ENCODE results near the gene CACNA1D. TPM values are rescaled to one million over a fixed set of nuclear protein-coding genes. Genes with fewer than 3 reads are reported as not detected.
A peak's percentile ranks its signal among the peaks of the same experiment; 100 is the strongest.

CACNA1D gene
- total and polyA plus RNA-seq, 2 donors from 2014 or later: 3.7 to 35.7 TPM

DNA sequence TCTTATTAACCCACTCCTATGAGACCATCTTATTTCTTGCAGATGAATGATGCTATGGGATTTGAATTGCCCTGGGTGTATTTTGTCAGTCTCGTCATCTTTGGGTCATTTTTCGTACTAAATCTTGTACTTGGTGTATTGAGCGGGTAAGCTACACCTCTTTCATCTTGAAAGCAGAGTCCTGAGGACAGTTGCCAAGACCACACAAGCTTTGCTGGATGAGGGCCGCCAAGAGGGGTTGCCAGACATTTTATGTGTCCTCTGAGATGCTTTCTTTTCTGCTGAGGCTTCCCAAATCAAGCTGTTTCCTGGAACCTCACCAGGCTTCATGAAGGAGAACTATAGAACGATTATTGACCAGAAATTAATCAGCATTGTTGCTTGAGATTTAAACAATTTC is 178.6 kb downstream of the CACNA1D start:
- no peaks in the 10 kb centered on the region for H3K36me3 ChIP-seq (ENCODE audit: control insufficient read depth in 2 of 3, insufficient read depth in 3 of 3, low read length in 3 of 3)
- no peak overlapping the region for H3K27ac ChIP-seq (ENCODE audit: low read depth in 2 of 2, low read length in 2 of 2)
- FAIRE-seq (no peak), DNase-seq (peak in 2 of 5 donors; percentile 41 to 67)
- intact Hi-C loops (cut with DNase I): no loop called here
- peaks cover 0 to 4% (median 2%) of the 10 kb centered on the region in 3 donors for H3K4me1 ChIP-seq (ENCODE audit: control insufficient read depth in 2 of 3, insufficient read depth in 2 of 3, low read depth in 1 of 3, low read length in 3 of 3)
- TF ChIP-seq, protein P1, sequence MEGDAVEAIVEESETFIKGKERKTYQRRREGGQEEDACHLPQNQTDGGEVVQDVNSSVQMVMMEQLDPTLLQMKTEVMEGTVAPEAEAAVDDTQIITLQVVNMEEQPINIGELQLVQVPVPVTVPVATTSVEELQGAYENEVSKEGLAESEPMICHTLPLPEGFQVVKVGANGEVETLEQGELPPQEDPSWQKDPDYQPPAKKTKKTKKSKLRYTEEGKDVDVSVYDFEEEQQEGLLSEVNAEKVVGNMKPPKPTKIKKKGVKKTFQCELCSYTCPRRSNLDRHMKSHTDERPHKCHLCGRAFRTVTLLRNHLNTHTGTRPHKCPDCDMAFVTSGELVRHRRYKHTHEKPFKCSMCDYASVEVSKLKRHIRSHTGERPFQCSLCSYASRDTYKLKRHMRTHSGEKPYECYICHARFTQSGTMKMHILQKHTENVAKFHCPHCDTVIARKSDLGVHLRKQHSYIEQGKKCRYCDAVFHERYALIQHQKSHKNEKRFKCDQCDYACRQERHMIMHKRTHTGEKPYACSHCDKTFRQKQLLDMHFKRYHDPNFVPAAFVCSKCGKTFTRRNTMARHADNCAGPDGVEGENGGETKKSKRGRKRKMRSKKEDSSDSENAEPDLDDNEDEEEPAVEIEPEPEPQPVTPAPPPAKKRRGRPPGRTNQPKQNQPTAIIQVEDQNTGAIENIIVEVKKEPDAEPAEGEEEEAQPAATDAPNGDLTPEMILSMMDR (IDR thresholded peaks at IDR 0.05; ENCODE audit: borderline replicate concordance, extremely low read depth, insufficient read depth): no peak
- no peaks in the 10 kb centered on the region for H3K27me3 ChIP-seq (ENCODE audit: control insufficient read depth, insufficient read depth, low read length)
- H3K9ac ChIP-seq (ENCODE audit: low read length in 3 of 3): no peak overlapping the region
- no peak overlapping the region for H3K4me3 ChIP-seq (ENCODE audit: low read length in 3 of 3)
- no peaks in the 10 kb centered on the region for H3K9me3 ChIP-seq (ENCODE audit: control insufficient read depth in 2 of 3, insufficient read depth in 1 of 3, low read length in 3 of 3)

DNA sequence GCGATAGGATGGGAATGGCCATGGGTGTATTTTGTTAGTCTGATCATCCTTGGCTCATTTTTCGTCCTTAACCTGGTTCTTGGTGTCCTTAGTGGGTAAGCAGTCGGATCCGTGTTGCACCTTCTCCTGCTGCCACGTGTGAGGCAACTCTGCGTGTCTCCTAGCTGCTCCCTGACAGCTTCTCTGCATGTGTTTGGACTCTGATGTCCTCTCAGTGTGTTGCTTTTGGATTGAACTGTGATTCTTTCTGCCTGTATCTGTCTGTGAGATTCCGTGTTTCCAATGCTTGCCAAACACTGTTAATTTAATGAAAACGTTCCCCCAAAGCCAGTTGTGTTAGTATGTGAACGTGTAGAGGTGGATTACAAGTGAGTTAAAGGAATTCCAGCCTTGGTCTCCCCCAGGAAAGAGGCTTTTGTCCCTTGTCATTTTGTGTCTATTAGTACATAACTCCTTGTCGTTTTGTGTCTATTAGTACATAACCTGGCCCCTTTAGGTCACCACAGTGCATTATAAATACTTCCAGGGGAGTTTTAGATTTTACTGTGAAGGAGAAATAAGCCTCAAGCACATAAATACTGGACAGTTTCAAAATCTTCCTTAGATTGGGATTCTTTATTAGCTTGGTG is 179.4 kb downstream of the CACNA1D start:
- intact Hi-C loops (cut with DNase I): no loop called here
- Histone ChIP-seq H3K4me3 (ENCODE audit: low read length in 3 of 3) (no peak overlapping the region), H3K27me3 (ENCODE audit: control insufficient read depth, insufficient read depth, low read length) (no peaks in the 10 kb centered on the region), H3K9ac (ENCODE audit: low read length in 3 of 3) (no peak overlapping the region), H3K36me3 (ENCODE audit: control insufficient read depth in 2 of 3, insufficient read depth in 3 of 3, low read length in 3 of 3) (no peaks in the 10 kb centered on the region), H3K9me3 (ENCODE audit: control insufficient read depth in 2 of 3, insufficient read depth in 1 of 3, low read length in 3 of 3) (no peaks in the 10 kb centered on the region), H3K4me1 (ENCODE audit: control insufficient read depth in 2 of 3, insufficient read depth in 2 of 3, low read depth in 1 of 3, low read length in 3 of 3) (peaks cover 0 to 4% (median 2%) of the 10 kb centered on the region in 3 donors), H3K27ac (ENCODE audit: low read depth in 2 of 2, low read length in 2 of 2) (no peak overlapping the region)
- DNase-seq: no peak
- FAIRE-seq: no peak
- TF ChIP-seq, protein P1 (IDR thresholded peaks at IDR 0.05; ENCODE audit: borderline replicate concordance, extremely low read depth, insufficient read depth): no peak

DNA sequence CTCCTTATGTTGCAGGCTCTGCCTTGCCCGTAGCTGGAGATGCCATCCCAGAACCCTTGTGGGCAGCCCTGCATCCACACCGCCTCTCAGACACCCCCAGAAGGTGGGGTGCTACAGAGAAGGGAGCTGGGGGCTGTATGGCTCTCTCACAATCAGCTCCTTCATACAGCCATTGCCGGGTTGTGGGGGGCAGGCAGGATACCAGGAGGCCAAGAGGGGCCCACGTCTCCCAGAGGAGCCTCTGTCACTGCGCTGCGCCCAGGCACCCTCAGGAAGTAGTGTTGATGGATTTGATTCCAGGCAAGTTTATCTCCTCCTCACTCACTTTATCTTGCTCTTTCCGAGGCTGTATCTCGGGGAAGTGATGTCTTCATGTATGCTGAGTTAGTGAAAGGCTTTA is 180.2 kb downstream of the CACNA1D start:
- Histone ChIP-seq H3K4me3 (ENCODE audit: low read length in 3 of 3) (no peak overlapping the region), H3K27me3 (ENCODE audit: control insufficient read depth, insufficient read depth, low read length) (no peaks in the 10 kb centered on the region), H3K4me1 (ENCODE audit: control insufficient read depth in 2 of 3, insufficient read depth in 2 of 3, low read depth in 1 of 3, low read length in 3 of 3) (peaks cover 0 to 4% (median 2%) of the 10 kb centered on the region in 3 donors), H3K9me3 (ENCODE audit: control insufficient read depth in 2 of 3, insufficient read depth in 1 of 3, low read length in 3 of 3) (no peaks in the 10 kb centered on the region), H3K36me3 (ENCODE audit: control insufficient read depth in 2 of 3, insufficient read depth in 3 of 3, low read length in 3 of 3) (no peaks in the 10 kb centered on the region), H3K9ac (ENCODE audit: low read length in 3 of 3) (no peak overlapping the region), H3K27ac (ENCODE audit: low read depth in 2 of 2, low read length in 2 of 2) (no peak overlapping the region)
- TF ChIP-seq, protein P1 (IDR thresholded peaks at IDR 0.05; ENCODE audit: borderline replicate concordance, extremely low read depth, insufficient read depth): no peak
- DNase-seq: no peak
- intact Hi-C loops (cut with DNase I): no loop called here
- FAIRE-seq: no peak

Data from kidney (tissue), 14 donors.